ENCODE results near the gene ANKRD37. TPM values are rescaled to one million over a fixed set of nuclear protein-coding genes. Genes with fewer than 3 reads are reported as not detected.

ANKRD37 gene
- total and polyA plus RNA-seq, 2 of the 8 experiments (the other 6 are each of a cell fraction or from before 2014, with no cell fraction given): 2.8 to 3.4 TPM

GRCh38 chr4:185371702-185372101 lies 24.9 kb upstream of the ANKRD37 start:
- H3K27ac ChIP-seq (ENCODE audit: low read depth, low read length): no peak overlapping the region
- peaks cover 0 to 6% (median 0%) of the 10 kb centered on the region in 4 experiments; a peak in 2 of 8 replicates for H3K36me3 ChIP-seq (ENCODE audit: control insufficient read depth in 2 of 4, insufficient read depth in 4 of 4, low read length in 3 of 4)
- no peak overlapping the region for H2BK120ac ChIP-seq (replicated peaks; ENCODE audit: low read depth, low read length)
- H3K4me2 ChIP-seq (ENCODE audit: insufficient read depth in 1 of 2, low read depth in 2 of 2, low read length in 2 of 2): no peak overlapping the region
- no peaks in the 10 kb centered on the region for H3K79me1 ChIP-seq (ENCODE audit: low read depth, low read length)
- H3K79me2 ChIP-seq (ENCODE audit: control insufficient read depth in 1 of 2, insufficient read depth in 2 of 2, low read length in 2 of 2): no peaks in the 10 kb centered on the region
- H2BK5ac ChIP-seq (ENCODE audit: low read depth, low read length): no peak overlapping the region
- FAIRE-seq (no peak), DNase-seq (ENCODE audit: low read depth in 1 of 2, low spot score in 2 of 2) (no peak)
- H3K23me2 ChIP-seq (ENCODE audit: low read depth, low read length): no peaks in the 10 kb centered on the region
- H3K27me3 ChIP-seq (replicated peaks in 1 of 4; ENCODE audit: control insufficient read depth in 3 of 4, extremely low read depth in 1 of 4, insufficient read depth in 3 of 4, low read length in 3 of 4): no peaks in the 10 kb centered on the region
- H3K14ac ChIP-seq (ENCODE audit: insufficient read length): no peak overlapping the region
- H4K8ac ChIP-seq (ENCODE audit: extremely low read depth, insufficient read depth, low read length): no peak overlapping the region
- no peak overlapping the region for H3K4ac ChIP-seq (replicated peaks; ENCODE audit: insufficient read length, low read depth, low read length)
- no peak for TF ChIP-seq SP1 (IDR thresholded peaks at IDR 0.05; ENCODE audit: low read depth, low read length)
- no peak for TF ChIP-seq NANOG (IDR thresholded peaks at IDR 0.05; ENCODE audit: insufficient read depth, low read depth, low read length, poor library complexity, severe bottlenecking)
- TF ChIP-seq RFX5 (IDR thresholded peaks at IDR 0.05; ENCODE audit: borderline replicate concordance, low read depth, low read length): no peak
- TF ChIP-seq CBX8 (IDR thresholded peaks at IDR 0.05; ENCODE audit: borderline replicate concordance, low read depth, low read length): no peak
- TF ChIP-seq POLR2A (IDR thresholded peaks at IDR 0.05; ENCODE audit: control extremely low read depth in 1 of 2, low read depth in 2 of 2, low read length in 2 of 2): no peak
- TF ChIP-seq CBX5 (IDR thresholded peaks at IDR 0.05; ENCODE audit: low read depth, low read length): no peak
- no peak for TF ChIP-seq USF2 (IDR thresholded peaks at IDR 0.05; ENCODE audit: low read length)
- no peak for TF ChIP-seq PHF8 (conservative IDR thresholded peaks at IDR 0.05; ENCODE audit: low read depth, low read length)
- no peak for TF ChIP-seq KDM5A (IDR thresholded peaks at IDR 0.05; ENCODE audit: low read length)
- WGBS, 2 experiments (ENCODE audit: extremely low coverage in 1 of 2, insufficient coverage in 1 of 2, insufficient read length in 1 of 2, insufficient replicate concordance in 2 of 2, low coverage in 1 of 2, low lambda C conversion rate in 2 of 2, missing lambda C conversion rate in 1 of 2): 85% methylated on average over 11 of the region's 11 CpGs; no CpG with 5 or more reads in 1 of the 2 experiments
- H3K18ac ChIP-seq (ENCODE audit: extremely low read depth, low read length): no peak overlapping the region
- H3K23ac ChIP-seq (ENCODE audit: insufficient read length): no peak overlapping the region
- H2BK12ac ChIP-seq (ENCODE audit: low read depth, low read length): no peak overlapping the region
- H2AK5ac ChIP-seq (ENCODE audit: low read depth, low read length): no peak overlapping the region
- peaks cover 0 to 2% (median 0%) of the 10 kb centered on the region in 4 experiments; a peak in 1 of 7 replicates for H3K4me1 ChIP-seq (replicated peaks in 1 of 4; ENCODE audit: control insufficient read depth in 3 of 4, insufficient read depth in 4 of 4, low read length in 3 of 4)
- no peak overlapping the region for H4K5ac ChIP-seq (ENCODE audit: insufficient read length, low read depth, low read length)
- ChIA-PET POLR2A (ENCODE audit: partially characterized antibody) (no interaction called here), CTCF (ENCODE audit: partially characterized antibody) (interaction anchor here (1.0 to 1.1 kb wide), 2 partner anchors 78 to 666 kb away, joined by 3 read pairs; no protein-coding TSS in a partner anchor)
- H2BK20ac ChIP-seq (ENCODE audit: low read length): no peak overlapping the region
- H3K9ac ChIP-seq (replicated peaks in 1 of 4; ENCODE audit: extremely low read depth in 1 of 4, low read depth in 3 of 4, low read length in 3 of 4): no peak overlapping the region
- H2AFZ ChIP-seq (ENCODE audit: low read length): no peak overlapping the region
- H3K56ac ChIP-seq (replicated peaks; ENCODE audit: insufficient read length, low read depth, low read length): no peak overlapping the region
- no peak overlapping the region for H3K4me3 ChIP-seq (ENCODE audit: extremely low read depth in 1 of 4, insufficient read depth in 2 of 4, low read depth in 3 of 4, low read length in 4 of 4)
- no peak overlapping the region for H2BK15ac ChIP-seq (ENCODE audit: low read length)
- H4K91ac ChIP-seq (replicated peaks; ENCODE audit: insufficient read length, low read length): no peak overlapping the region
- no peaks in the 10 kb centered on the region for H3K9me3 ChIP-seq (ENCODE audit: insufficient read depth in 2 of 2, low read depth in 1 of 2, low read length in 1 of 2)
- H4K20me1 ChIP-seq (replicated peaks in 1 of 2; ENCODE audit: control insufficient read depth in 1 of 2, insufficient read depth in 2 of 2, low read length in 2 of 2): no peaks in the 10 kb centered on the region

Measured in H1 (cell line).